HepG2 (cell line): ENCODE measurements around the gene PTGES3. TPM values are rescaled to one million over a fixed set of nuclear protein-coding genes. Genes with fewer than 3 reads are reported as not detected.

Experiments
- ARID4A ChIP-seq: sonication (generic); formaldehyde crosslinking; IDR thresholded peaks from 2 replicates; pipeline ENCODE4 v1.5.0; 2020; ENCODE audit warnings: mild to moderate bottlenecking, missing genetic modification reagents, borderline replicate concordance
- ETV5 ChIP-seq: IDR thresholded peaks from 2 replicates; pipeline ENCODE4 v1.6.1; 2018; ENCODE audit warnings: missing biosample characterization, missing genetic modification reagents, inconsistent platforms, borderline replicate concordance
- HNRNPL ChIP-seq: fragments of 200-400 bp; formaldehyde crosslinking; IDR thresholded peaks from 2 replicates; pipeline ENCODE4 v1.6.1; 2017; ENCODE audit warnings: mild to moderate bottlenecking, low read depth, low read length
- KLF9 ChIP-seq: IDR thresholded peaks from 2 replicates; pipeline ENCODE4 v1.6.1; 2016; ENCODE audit warnings: low read depth
- MAFK ChIP-seq, 2 experiments: IDR thresholded peaks in 1 of 2; conservative IDR thresholded peaks in 1 of 2; 2 replicates each; pipeline ENCODE4 v1.6.1; 2011; ENCODE audit warnings: improper control_type of control experiment in 2 of 2, low read length in 2 of 2
- NCOA5 ChIP-seq: sonication (generic); formaldehyde crosslinking; IDR thresholded peaks from 2 replicates; pipeline ENCODE4 v1.4.0; 2020; ENCODE audit warnings: missing genetic modification reagents
- NFIC ChIP-seq: IDR thresholded peaks from 2 replicates; pipeline ENCODE4 v1.6.1; 2012; ENCODE audit warnings: mild to moderate bottlenecking, low read length, inconsistent platforms
- PHF8 ChIP-seq: sonication (generic); formaldehyde crosslinking; IDR thresholded peaks from 2 replicates; pipeline ENCODE4 v1.5.0; 2020; ENCODE audit warnings: missing genetic modification reagents
- SMYD3 ChIP-seq: sonication (generic); formaldehyde crosslinking; IDR thresholded peaks from 2 replicates; pipeline ENCODE4 v1.8.1; 2023; ENCODE audit warnings: mild to moderate bottlenecking, missing genetic modification reagents
- SNAI1 ChIP-seq: sonication (generic); formaldehyde crosslinking; IDR thresholded peaks from 2 replicates; pipeline ENCODE4 v1.5.0; 2020; ENCODE audit warnings: mild to moderate bottlenecking, missing genetic modification reagents, borderline replicate concordance
- TEAD2 ChIP-seq: sonication (generic); formaldehyde crosslinking; IDR thresholded peaks from 2 replicates; pipeline ENCODE4 v1.9.0; 2021; ENCODE audit warnings: missing genetic modification reagents
- THYN1 ChIP-seq: sonication (generic); formaldehyde crosslinking; IDR thresholded peaks from 2 replicates; pipeline ENCODE4 v1.8.1; 2023; ENCODE audit warnings: low read depth, mild to moderate bottlenecking, moderate library complexity, missing genetic modification reagents, borderline replicate concordance
- ZHX1 ChIP-seq: sonication (generic); formaldehyde crosslinking; IDR thresholded peaks from 2 replicates; pipeline ENCODE4 v1.8.1; 2022; ENCODE audit warnings: low read depth, mild to moderate bottlenecking, missing genetic modification reagents
- ZNF180 ChIP-seq: sonication (generic); formaldehyde crosslinking; IDR thresholded peaks from 2 replicates; pipeline ENCODE4 v1.4.0; 2020; ENCODE audit warnings: low read depth, missing genetic modification reagents, borderline replicate concordance
- ZNF30 ChIP-seq: sonication (generic); formaldehyde crosslinking; IDR thresholded peaks from 2 replicates; pipeline ENCODE4 v1.5.0; 2020; ENCODE audit warnings: mild to moderate bottlenecking, missing genetic modification reagents
- ZNF441 ChIP-seq: sonication (generic); formaldehyde crosslinking; IDR thresholded peaks from 2 replicates; pipeline ENCODE4 v1.7.0; 2021; ENCODE audit warnings: missing genetic modification reagents, borderline replicate concordance
- ZNF547 ChIP-seq: sonication (generic); formaldehyde crosslinking; IDR thresholded peaks from 2 replicates; pipeline ENCODE4 v1.5.1; 2020; ENCODE audit warnings: mild to moderate bottlenecking, missing genetic modification reagents
- ZNF775 ChIP-seq: sonication (generic); formaldehyde crosslinking; IDR thresholded peaks from 2 replicates; pipeline ENCODE4 v1.4.0; 2020; ENCODE audit warnings: missing genetic modification reagents, mild to moderate bottlenecking, moderate library complexity, borderline replicate concordance
- polyA plus RNA-seq, 8 experiments: library from polyadenylated mRNA; depleted of rRNA in 3 of 8; stranded (reverse) in 7 of 8; unstranded in 1 of 8; fragments of >200 nt; fragmentation: Illumina TruSeq in 4 of 8; extraction: Trizol in 4 of 8; gene quantifications; 2 replicates each; pipeline versions ENCODE4 v1.2.1 to v1.2.3, GENCODE V29; 2011 to 2016; ENCODE audit warnings: low read depth in 4 of 8, missing spikeins in 1 of 8, mixed read lengths in 1 of 8; ENCODE audit not compliant: insufficient read depth in 1 of 8
- total RNA-seq, 5 experiments: library from RNA; depleted of rRNA; stranded (reverse); fragments of >200 nt; fragmentation: Illumina TruSeq; extraction: Trizol; gene quantifications; 2 replicates each; pipeline ENCODE4 v1.2.3, GENCODE V29; 2016; ENCODE audit warnings: low read depth in 1 of 5
- TF ChIP-seq, protein P1 (sequence below): IDR thresholded peaks from 2 replicates; pipeline ENCODE4 v1.6.1; 2016; ENCODE audit warnings: missing compliant biosample characterization, missing genetic modification reagents, borderline replicate concordance
- TF ChIP-seq, protein P2 (sequence below), 2 experiments: sonication (generic) in 1 of 2; formaldehyde crosslinking in 1 of 2; IDR thresholded peaks; 2 replicates each; pipeline versions ENCODE4 v1.4.0 to v1.6.1; 2018 to 2020; ENCODE audit warnings: missing genetic modification reagents in 2 of 2, borderline replicate concordance in 1 of 2, low read depth in 1 of 2, mild to moderate bottlenecking in 1 of 2, missing biosample characterization in 1 of 2

The PTGES3 gene
- total and polyA plus RNA-seq, 2 of the 13 experiments (the other 11 are each of a cell fraction or from before 2014, with no cell fraction given) = 54.4 to 159 TPM

- peak; percentile 83; the same call in 1 of the 2 replicates for TF ChIP-seq ARID4A (CRISPR knock-in tag)
- TF ChIP-seq PHF8 (CRISPR knock-in tag) = no peak
- no peak for TF ChIP-seq TEAD2 (CRISPR knock-in tag)
- no peak for TF ChIP-seq ZNF775
- TF ChIP-seq NFIC = no peak
- no peak for TF ChIP-seq THYN1 (CRISPR knock-in tag)
- TF ChIP-seq HNRNPL = 0 out of 2 replicates have a peak, but pooled peaks have one; percentile 47
- TF ChIP-seq, protein P1, sequence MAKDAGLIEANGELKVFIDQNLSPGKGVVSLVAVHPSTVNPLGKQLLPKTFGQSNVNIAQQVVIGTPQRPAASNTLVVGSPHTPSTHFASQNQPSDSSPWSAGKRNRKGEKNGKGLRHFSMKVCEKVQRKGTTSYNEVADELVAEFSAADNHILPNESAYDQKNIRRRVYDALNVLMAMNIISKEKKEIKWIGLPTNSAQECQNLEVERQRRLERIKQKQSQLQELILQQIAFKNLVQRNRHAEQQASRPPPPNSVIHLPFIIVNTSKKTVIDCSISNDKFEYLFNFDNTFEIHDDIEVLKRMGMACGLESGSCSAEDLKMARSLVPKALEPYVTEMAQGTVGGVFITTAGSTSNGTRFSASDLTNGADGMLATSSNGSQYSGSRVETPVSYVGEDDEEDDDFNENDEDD (CRISPR knock-in tag) = peak; percentile 31; the same call in 1 of the 2 replicates
- peak; percentile 76; the same call in 1 of the 2 replicates for TF ChIP-seq ZNF547 (CRISPR knock-in tag)
- peak; percentile 67; the same call in 1 of the 2 replicates for TF ChIP-seq ETV5 (CRISPR knock-in tag)
- no peak for TF ChIP-seq MAFK (conservative IDR thresholded peaks at IDR 0.05 in 1 of 2, IDR thresholded peaks at IDR 0.05 in 1 of 2; ENCODE audit: low read length in 2 of 2)
- TF ChIP-seq ZHX1 = peak; percentile 80; the same call in 1 of the 2 replicates
- TF ChIP-seq, protein P2, sequence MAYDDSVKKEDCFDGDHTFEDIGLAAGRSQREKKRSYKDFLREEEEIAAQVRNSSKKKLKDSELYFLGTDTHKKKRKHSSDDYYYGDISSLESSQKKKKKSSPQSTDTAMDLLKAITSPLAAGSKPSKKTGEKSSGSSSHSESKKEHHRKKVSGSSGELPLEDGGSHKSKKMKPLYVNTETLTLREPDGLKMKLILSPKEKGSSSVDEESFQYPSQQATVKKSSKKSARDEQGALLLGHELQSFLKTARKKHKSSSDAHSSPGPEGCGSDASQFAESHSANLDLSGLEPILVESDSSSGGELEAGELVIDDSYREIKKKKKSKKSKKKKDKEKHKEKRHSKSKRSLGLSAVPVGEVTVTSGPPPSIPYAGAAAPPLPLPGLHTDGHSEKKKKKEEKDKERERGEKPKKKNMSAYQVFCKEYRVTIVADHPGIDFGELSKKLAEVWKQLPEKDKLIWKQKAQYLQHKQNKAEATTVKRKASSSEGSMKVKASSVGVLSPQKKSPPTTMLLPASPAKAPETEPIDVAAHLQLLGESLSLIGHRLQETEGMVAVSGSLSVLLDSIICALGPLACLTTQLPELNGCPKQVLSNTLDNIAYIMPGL (CRISPR knock-in tag; IDR thresholded peaks at IDR 0.05; ENCODE audit: borderline replicate concordance in 1 of 2, low read depth in 1 of 2) = peak; percentile 55 to 74; a peak in 2 of 4 replicates
- no peak for TF ChIP-seq SNAI1
- TF ChIP-seq KLF9 (CRISPR knock-in tag) = 0 out of 2 replicates have a peak, but pooled peaks have one; percentile 58
- no peak for TF ChIP-seq SMYD3 (CRISPR knock-in tag)
- no peak for TF ChIP-seq ZNF30 (CRISPR knock-in tag)
- peak; percentile 40; the same call in 1 of the 2 replicates for TF ChIP-seq ZNF441 (CRISPR knock-in tag)
- TF ChIP-seq ZNF180 (CRISPR knock-in tag) = no peak
- TF ChIP-seq NCOA5 = no peak
These were observed 57.9 kb downstream of the PTGES3 start, which contains the start of gene BAZ2A (continued) for GRCh38 chr12:56630180-56630632.
